Activated naive CD4-positive, alpha-beta T cell treated with anti-CD3 and anti-CD28 coated beads for 36 hours (primary cell): ENCODE data around the gene FOXJ1. TPM values are rescaled to one million over a fixed set of nuclear protein-coding genes. Genes with fewer than 3 reads are reported as not detected.
"Not testable (repeated sequence)": the region's sequence is repeated elsewhere in the genome, so short reads cannot be mapped to it uniquely, and the experiment has no call there.

ENCODE experiments used
- CTCF ChIA-PET: fragments of 350-600 bp; sonication (Branson Sonifier 250); formaldehyde crosslinking; loops from one replicate; lab custom pipeline; 2021; ENCODE audit warnings: antibody characterized with exemption; lab: Charles Lee
- DNase-seq: peaks from one replicate; pipeline ENCODE4 v3.0.0-alpha.2; 2020
- H3K27ac Mint-ChIP-seq: one replicate; pipeline ENCODE4 v1.8.0; 2021; ENCODE audit warnings: mild to moderate bottlenecking, mixed read lengths
- H3K27me3 Mint-ChIP-seq: one replicate; pipeline ENCODE4 v1.8.0; 2021; ENCODE audit warnings: low read depth, mixed read lengths
- H3K36me3 Mint-ChIP-seq: one replicate; pipeline ENCODE4 v1.8.0; 2021; ENCODE audit warnings: low read depth, mixed read lengths
- H3K4me1 Mint-ChIP-seq: one replicate; pipeline ENCODE4 v1.8.0; 2021; ENCODE audit warnings: low read depth, mixed read lengths
- H3K4me3 Mint-ChIP-seq: one replicate; pipeline ENCODE4 v1.8.0; 2021; ENCODE audit warnings: mild to moderate bottlenecking, moderate library complexity, mixed read lengths
- H3K9me3 Mint-ChIP-seq: one replicate; pipeline ENCODE4 v1.8.0; 2021; ENCODE audit warnings: mixed read lengths
- intact Hi-C: fragments of 100-400 bp; cut with micrococcal nuclease; formaldehyde crosslinking; loops from one replicate; pipeline ENCODE4 v1.15.1; 2023
- total RNA-seq, 2 experiments: library from RNA; stranded (reverse); gene quantifications; one replicate each; pipeline ENCODE4 v1.2.3, GENCODE V29; 2021

The FOXJ1 gene, protein sequence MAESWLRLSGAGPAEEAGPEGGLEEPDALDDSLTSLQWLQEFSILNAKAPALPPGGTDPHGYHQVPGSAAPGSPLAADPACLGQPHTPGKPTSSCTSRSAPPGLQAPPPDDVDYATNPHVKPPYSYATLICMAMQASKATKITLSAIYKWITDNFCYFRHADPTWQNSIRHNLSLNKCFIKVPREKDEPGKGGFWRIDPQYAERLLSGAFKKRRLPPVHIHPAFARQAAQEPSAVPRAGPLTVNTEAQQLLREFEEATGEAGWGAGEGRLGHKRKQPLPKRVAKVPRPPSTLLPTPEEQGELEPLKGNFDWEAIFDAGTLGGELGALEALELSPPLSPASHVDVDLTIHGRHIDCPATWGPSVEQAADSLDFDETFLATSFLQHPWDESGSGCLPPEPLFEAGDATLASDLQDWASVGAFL
- under 1 TPM; 0.60 to 0.84 TPM for total RNA-seq

DNA sequence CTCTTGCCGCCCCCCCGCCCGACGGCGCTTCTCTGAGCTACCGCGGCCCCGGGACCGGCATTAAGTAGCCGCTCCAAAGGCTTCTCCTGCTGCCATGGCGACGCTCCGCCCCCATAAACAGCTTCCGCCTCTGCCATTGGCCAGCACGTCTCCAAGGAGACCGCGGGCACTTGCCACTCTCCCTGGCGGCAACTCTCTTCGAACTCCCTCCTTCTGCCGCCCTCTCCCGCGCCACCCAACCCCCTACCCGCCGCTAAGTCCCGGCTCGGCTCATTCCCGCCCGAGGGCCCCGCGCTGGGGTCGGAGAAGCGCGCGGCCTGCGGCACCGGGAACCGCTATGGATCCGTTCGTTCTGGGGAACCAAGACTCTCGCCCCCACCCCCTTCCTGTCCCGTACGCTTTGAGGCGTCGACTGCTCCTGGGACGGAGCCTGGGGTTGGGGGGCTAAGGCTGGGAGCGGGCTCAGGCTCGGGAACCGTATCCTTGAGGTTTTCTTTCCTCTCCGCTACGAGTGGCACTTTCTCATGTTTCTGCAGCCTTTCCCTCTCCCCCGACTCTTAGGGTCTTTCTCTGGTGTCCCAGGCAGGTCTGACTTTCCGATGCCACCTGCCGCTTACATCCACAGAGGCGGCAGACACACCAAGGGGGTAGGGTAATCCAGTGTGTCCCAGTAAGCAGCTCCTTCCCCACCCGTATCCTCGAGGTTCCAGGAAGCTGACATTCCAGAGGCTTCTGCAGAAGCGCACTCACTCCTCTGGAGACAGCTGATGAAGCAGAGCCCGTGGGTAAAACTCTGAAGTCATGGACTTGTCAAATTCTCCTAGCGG, at the start of gene FOXJ1:
Gene FOXJ1 (minus strand): TSS at position 34 of the 827 bp plus-strand sequence. CDS start 850 bp downstream, outside the sequence.
- Mint-ChIP-seq H3K4me3 (peak within 1 kb of the TSS; percentile 72), H3K27ac (no peak within 1 kb of the TSS), H3K4me1 (peaks cover 58% of the 10 kb centered on the region), H3K9me3 (no peaks in the 10 kb centered on the region), H3K27me3 (peaks cover 2% of the 10 kb centered on the region), H3K36me3 (peaks cover 4% of the 10 kb centered on the region)
- peak; percentile 92 for DNase-seq
- intact Hi-C loops: loop anchor here (1.0 to 2.0 kb wide), 2 partner anchors 39 to 131 kb away; no protein-coding TSS in a partner anchor
- CTCF ChIA-PET: interaction anchor here (0.6 to 3.3 kb wide), 7 partner anchors 11 to 138 kb away, joined by 3 to 28 read pairs (median 6); no protein-coding TSS in a partner anchor

GRCh38 chr17:76189741-76190140, 48.7 kb upstream of the FOXJ1 start:
- CTCF ChIA-PET: interaction anchor here (0.7 to 2.0 kb wide), 9 partner anchors 10 to 109 kb away, joined by 3 to 12 read pairs (median 4); no protein-coding TSS in a partner anchor
- Mint-ChIP-seq H3K36me3 (peaks cover 23% of the 10 kb centered on the region), H3K4me1 (peaks cover 85% of the 10 kb centered on the region), H3K9me3 (no peaks in the 10 kb centered on the region), H3K27ac (peak overlapping the region; percentile 98), H3K4me3 (peak overlapping the region; percentile 46), H3K27me3 (no peaks in the 10 kb centered on the region)
- intact Hi-C loops: loop anchor here (5.0 to 10.0 kb wide), 3 partner anchors 285 to 565 kb away; partner anchors contain the start of genes MRPL38 and UNK
- DNase-seq: no peak

DNA sequence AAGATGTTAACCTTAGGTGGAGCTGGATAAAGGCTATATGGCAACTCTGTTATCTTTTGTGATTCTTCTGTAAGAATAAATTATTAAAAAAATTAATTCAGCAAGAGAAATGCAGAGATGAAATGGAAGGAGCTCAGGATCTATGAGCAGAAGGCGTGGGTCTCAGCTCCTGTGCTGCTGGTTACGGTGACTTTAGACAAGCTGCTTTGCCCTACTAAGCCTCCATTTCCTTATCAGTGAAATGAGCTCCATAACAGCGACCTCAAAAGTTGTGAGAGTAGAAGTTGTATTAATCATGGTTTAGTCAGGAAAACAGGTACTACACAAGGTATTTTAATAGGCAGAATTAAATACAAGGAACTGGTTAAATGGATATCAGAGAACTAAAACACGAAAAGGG, 48.2 kb upstream of the FOXJ1 start:
- intact Hi-C loops: loop anchor here (10.0 kb wide), 1 partner anchor 284 kb away; the partner anchor contains the start of gene MRPL38
- peaks cover 23% of the 10 kb centered on the region for H3K36me3 Mint-ChIP-seq
- H3K4me1 Mint-ChIP-seq: peaks cover 85% of the 10 kb centered on the region
- no peak for DNase-seq
- peak overlapping the region; percentile 46 for H3K4me3 Mint-ChIP-seq
- no peaks in the 10 kb centered on the region for H3K27me3 Mint-ChIP-seq
- CTCF ChIA-PET: interaction anchor here (0.7 to 2.0 kb wide), 9 partner anchors 9 to 110 kb away, joined by 3 to 12 read pairs (median 4); no protein-coding TSS in a partner anchor
- H3K9me3 Mint-ChIP-seq: no peaks in the 10 kb centered on the region
- H3K27ac Mint-ChIP-seq: peak overlapping the region; percentile 98

DNA sequence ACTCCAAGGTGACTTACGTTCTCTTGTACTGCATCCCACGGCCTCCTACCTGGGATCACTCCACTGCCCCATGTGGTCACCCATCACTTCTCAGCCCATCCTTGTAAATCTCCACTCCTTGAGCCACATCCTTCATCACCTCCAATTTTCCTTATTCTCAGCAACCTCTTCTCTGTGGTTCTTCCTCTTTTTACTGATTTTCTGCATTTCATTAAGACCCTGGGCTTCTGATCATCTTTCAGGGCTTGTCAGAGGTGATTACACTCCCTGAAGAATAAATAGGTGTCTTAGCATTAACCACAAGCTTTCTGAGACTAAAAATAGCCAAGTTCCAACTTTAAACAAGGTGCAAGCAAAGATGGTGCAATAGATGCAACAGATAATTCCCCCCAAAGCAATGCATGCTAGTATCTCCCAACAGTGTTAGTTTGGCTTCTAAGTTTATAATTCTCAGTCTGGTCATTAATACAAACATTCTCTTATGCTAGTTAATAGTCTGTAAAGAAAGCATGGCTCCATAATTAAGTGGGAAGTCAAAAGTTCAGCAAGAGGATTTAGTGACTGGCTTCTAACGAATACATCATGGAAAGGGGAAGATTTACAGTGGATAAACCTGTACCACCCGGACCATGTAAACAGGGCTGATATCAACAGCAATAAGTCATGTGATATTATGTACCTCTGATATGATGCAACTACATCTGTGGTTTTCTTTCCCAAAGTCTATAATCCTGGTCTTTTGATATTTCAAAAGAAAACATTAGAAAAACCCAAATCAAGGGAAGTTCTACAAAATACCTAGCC, 47.4 kb upstream of the FOXJ1 start:
- peaks cover 78% of the 10 kb centered on the region for H3K4me1 Mint-ChIP-seq

GRCh38 chr17:76186774-76187173, 45.7 kb upstream of the FOXJ1 start:
- H3K27me3 Mint-ChIP-seq, H3K9me3 Mint-ChIP-seq, H3K4me3 Mint-ChIP-seq, DNase-seq: not testable (repeated sequence)
- Mint-ChIP-seq H3K4me1 (peaks cover 71% of the 10 kb centered on the region), H3K36me3 (peaks cover 22% of the 10 kb centered on the region), H3K27ac (peak overlapping the region; percentile 84)
- intact Hi-C loops: loop anchor here (10.0 kb wide), 1 partner anchor 282 kb away; the partner anchor contains the start of gene MRPL38
- CTCF ChIA-PET: interaction anchor here (1.7 kb wide), 1 partner anchor 11 kb away, joined by 4 read pairs; no protein-coding TSS in a partner anchor

More for the DNA sequence above, 47.4 kb upstream of the FOXJ1 start:
- H3K27ac Mint-ChIP-seq: peak overlapping the region; percentile 98
- H3K9me3 Mint-ChIP-seq: no peaks in the 10 kb centered on the region
- H3K27me3 Mint-ChIP-seq: no peaks in the 10 kb centered on the region
- intact Hi-C loops: loop anchor here (10.0 kb wide), 1 partner anchor 284 kb away; the partner anchor contains the start of gene MRPL38
- H3K36me3 Mint-ChIP-seq: peaks cover 20% of the 10 kb centered on the region
- CTCF ChIA-PET: interaction anchor here (1.0 to 2.0 kb wide), 6 partner anchors 8 to 91 kb away, joined by 3 to 12 read pairs (median 6); no protein-coding TSS in a partner anchor
- no peak for DNase-seq
- no peak overlapping the region for H3K4me3 Mint-ChIP-seq

DNA sequence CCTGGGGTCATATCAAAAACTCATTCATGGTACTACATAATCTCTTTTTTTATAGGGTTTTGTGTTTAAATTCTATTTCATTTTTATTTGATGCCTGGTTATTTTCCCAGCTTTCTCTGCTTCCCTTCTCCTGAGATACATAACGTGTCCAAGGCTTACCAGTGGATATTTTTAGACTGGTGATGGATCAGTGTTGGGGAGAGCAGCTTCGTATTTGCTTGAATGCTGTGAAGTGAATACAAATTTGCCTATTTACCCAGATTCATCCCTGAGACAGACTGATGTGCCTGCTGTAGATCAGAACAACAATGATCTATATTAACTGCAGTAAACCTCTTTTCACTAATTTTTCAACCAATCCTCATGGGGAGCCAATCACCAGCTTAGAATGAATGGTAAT, 43.2 kb upstream of the FOXJ1 start:
- DNase-seq: no peak
- CTCF ChIA-PET: interaction anchor here (0.6 to 8.9 kb wide), 7 partner anchors 14 to 242 kb away, joined by 3 to 94 read pairs (median 3); no protein-coding TSS in a partner anchor
- Mint-ChIP-seq H3K27ac (peak overlapping the region; percentile 36), H3K9me3 (no peaks in the 10 kb centered on the region), H3K27me3 (no peaks in the 10 kb centered on the region), H3K4me3 (no peak overlapping the region), H3K36me3 (peaks cover 26% of the 10 kb centered on the region), H3K4me1 (peaks cover 75% of the 10 kb centered on the region)
- intact Hi-C loops: loop anchor here (10.0 kb wide), 1 partner anchor 279 kb away; the partner anchor contains the start of gene MRPL38

DNA sequence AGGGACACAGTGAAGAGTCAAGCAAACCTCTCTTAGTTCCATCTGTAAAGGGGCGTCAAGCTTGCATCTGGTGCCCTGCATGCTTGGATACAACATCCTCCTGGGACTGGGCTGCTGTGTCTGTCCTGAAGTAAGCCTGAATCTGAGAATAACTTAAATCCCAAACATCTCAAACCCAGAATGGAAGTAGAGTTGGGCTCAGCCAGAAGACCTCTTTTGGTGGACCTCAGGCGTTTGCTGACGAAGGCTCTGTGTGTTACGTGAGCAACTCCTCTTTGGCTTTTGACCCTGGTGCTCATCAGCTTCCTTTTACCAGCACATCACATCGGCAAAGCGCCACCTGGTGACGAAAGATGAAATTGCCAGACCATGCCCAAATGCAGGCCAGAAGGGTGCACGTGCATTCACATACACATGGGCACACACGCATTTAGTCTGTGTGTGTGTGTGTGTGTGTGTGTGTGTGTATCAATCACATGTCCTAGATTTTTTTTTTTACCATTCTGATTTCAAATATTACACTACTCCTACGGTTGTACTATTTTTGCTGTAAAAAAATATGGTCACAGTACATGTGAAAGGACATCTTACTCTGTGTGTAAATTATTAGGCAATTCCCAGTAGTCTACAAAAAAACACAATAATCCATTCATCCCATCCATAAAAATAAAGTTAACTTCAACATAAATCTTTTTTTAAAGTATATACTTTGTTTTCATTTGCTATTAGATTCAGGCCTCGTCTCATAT, 41.1 kb upstream of the FOXJ1 start:
- no peaks in the 10 kb centered on the region for H3K9me3 Mint-ChIP-seq
- intact Hi-C loops: loop anchor here (1.0 to 10.0 kb wide), 4 partner anchors 9 to 277 kb away; partner anchors contain the start of gene MRPL38
- peak overlapping the region; percentile 94 for H3K27ac Mint-ChIP-seq
- peak overlapping the region; percentile 63 for H3K4me3 Mint-ChIP-seq
- peaks cover 15% of the 10 kb centered on the region for H3K36me3 Mint-ChIP-seq
- DNase-seq: peak; percentile 99
- H3K4me1 Mint-ChIP-seq: peaks cover 74% of the 10 kb centered on the region
- no peaks in the 10 kb centered on the region for H3K27me3 Mint-ChIP-seq
- CTCF ChIA-PET: interaction anchor here (0.6 to 8.9 kb wide), 28 partner anchors 9 to 1118 kb away, joined by 3 to 94 read pairs (median 5); partner anchors contain the start of genes EXOC7 and FOXJ1

DNA sequence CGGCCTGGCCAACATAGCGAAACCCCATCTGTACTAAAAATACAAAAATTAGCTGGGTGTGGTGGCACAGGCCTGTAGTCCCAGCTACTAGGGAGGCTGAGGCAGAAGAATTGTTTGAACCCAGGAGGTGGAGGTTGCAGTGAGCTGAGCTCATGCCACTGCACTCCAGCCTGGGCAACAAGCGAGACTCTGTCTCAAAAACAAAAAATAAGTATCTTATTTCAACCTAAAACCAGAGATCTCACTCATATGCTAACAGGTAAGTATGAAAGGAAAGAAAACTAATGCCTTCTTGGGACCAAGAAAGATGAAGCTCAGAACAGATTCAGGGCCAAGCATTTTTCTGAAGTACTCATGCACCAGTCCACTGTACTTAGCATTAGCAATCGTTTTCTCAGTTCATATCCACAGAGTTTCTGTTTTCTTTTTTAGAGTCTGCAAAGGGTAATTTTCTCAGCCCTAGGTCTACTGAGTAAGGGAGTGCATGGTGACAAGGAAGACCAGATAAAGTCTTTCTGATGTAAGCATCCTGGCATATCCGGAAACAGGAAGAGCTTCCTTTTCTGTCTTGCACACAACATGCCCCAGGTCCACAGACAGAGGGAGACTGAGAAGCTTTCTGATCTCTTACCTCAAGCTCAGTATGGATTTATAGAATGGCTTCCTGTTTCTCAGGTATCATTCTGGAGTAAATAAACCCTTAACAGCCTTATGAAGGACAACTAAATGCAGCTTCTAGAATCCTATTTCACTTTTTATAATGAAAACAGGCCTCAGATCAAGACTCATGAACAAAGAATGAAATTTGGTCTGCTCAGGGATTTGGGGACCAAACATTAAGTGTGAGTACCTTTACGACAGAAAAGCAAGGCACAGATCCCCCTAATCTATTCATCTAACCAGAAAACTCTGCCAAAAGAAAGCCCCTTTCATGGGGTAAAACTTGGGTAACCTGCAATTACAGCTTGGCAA, 38.7 kb upstream of the FOXJ1 start:
- CTCF ChIA-PET: interaction anchor here (0.6 to 8.9 kb wide), 30 partner anchors 8 to 166 kb away, joined by 3 to 94 read pairs (median 4); partner anchors contain the start of gene UBALD2
- Mint-ChIP-seq H3K9me3 (no peaks in the 10 kb centered on the region), H3K36me3 (peaks cover 9% of the 10 kb centered on the region), H3K27ac (peak overlapping the region; percentile 94), H3K4me1 (peaks cover 64% of the 10 kb centered on the region), H3K27me3 (no peaks in the 10 kb centered on the region), H3K4me3 (peak overlapping the region; percentile 63)
- intact Hi-C loops: loop anchor here (1.0 to 10.0 kb wide), 6 partner anchors 13 to 275 kb away; partner anchors contain the start of genes FOXJ1 and MRPL38
- DNase-seq: peak; percentile 71

- DNase-seq: no peak
- peaks cover 8% of the 10 kb centered on the region for H3K36me3 Mint-ChIP-seq
- peaks cover 58% of the 10 kb centered on the region for H3K4me1 Mint-ChIP-seq
- H3K27ac Mint-ChIP-seq: peak overlapping the region; percentile 94
- H3K4me3 Mint-ChIP-seq: no peak overlapping the region
- no peaks in the 10 kb centered on the region for H3K9me3 Mint-ChIP-seq
- H3K27me3 Mint-ChIP-seq: no peaks in the 10 kb centered on the region
- CTCF ChIA-PET: interaction anchor here (0.9 to 8.9 kb wide), 9 partner anchors 9 to 164 kb away, joined by 3 to 94 read pairs (median 4); no protein-coding TSS in a partner anchor
- intact Hi-C loops: loop anchor here (2.0 kb wide), 1 partner anchor 15 kb away; no protein-coding TSS in a partner anchor
Measured at GRCh38 chr17:76178124-76178523, 37.1 kb upstream of the FOXJ1 start.
